COLO668 (cell line): ENCODE data around the gene TRAPPC6A.
A peak's percentile ranks its signal among the peaks of the same experiment; 100 is the strongest.

Source experiments
- DNase-seq: peaks from one replicate; lab custom pipeline; 2025; ENCODE audit not compliant: unreplicated experiment; lab: John Stamatoyannopoulos, UW

Gene TRAPPC6A

GRCh38 chr19:45163751-45164460 is 14.1 kb downstream of the TRAPPC6A start:
- no peak for DNase-seq

GRCh38 chr19:45163156-45163555 is 14.9 kb downstream of the TRAPPC6A start:
- no peak for DNase-seq

GRCh38 chr19:45162608-45163143 is 15.4 kb downstream of the TRAPPC6A start:
- DNase-seq: no peak

GRCh38 chr19:45161738-45162607 is 16.1 kb downstream of the TRAPPC6A start:
- DNase-seq: peak; percentile 35

- peak; percentile 65 for DNase-seq
Measured at GRCh38 chr19:45160870-45161737, 16.9 kb downstream of the TRAPPC6A start, which contains the start of gene NKPD1. Gene NKPD1 (minus strand): TSS chr19:45160982. CDS start chr19:45160150, 832 bp downstream.

- no peak for DNase-seq
Measured at GRCh38 chr19:45159971-45160324, 18.1 kb downstream of the TRAPPC6A start.

- no peak for DNase-seq
Measured at GRCh38 chr19:45159210-45159970, 18.6 kb downstream of the TRAPPC6A start.

- DNase-seq: no peak
Measured at GRCh38 chr19:45158503-45159209, 19.4 kb downstream of the TRAPPC6A start.

GRCh38 chr19:45156751-45157150 is 21.3 kb downstream of the TRAPPC6A start:
- no peak for DNase-seq

- no peak for DNase-seq
Measured at GRCh38 chr19:45156011-45156630, 21.9 kb downstream of the TRAPPC6A start.

GRCh38 chr19:45154064-45154827 is 23.8 kb downstream of the TRAPPC6A start:
- no peak for DNase-seq

- DNase-seq: peak; percentile 70
Measured at GRCh38 chr19:45153339-45154063, 24.5 kb downstream of the TRAPPC6A start.

- DNase-seq: peak; percentile 76
Measured at GRCh38 chr19:45152504-45153338, 25.3 kb downstream of the TRAPPC6A start.

GRCh38 chr19:45151821-45152503 is 26.1 kb downstream of the TRAPPC6A start:
- DNase-seq: no peak

GRCh38 chr19:45151320-45151719 is 26.7 kb downstream of the TRAPPC6A start:
- DNase-seq: no peak

- DNase-seq: peak; percentile 57
Measured at GRCh38 chr19:45150751-45151281, 27.2 kb downstream of the TRAPPC6A start.
